Activated CD4-positive, alpha-beta T cell treated with anti-CD3 and anti-CD28 coated beads, Interleukin-2, amount 10 ng/mL, durations not matched to agents 7 days and 5 days (primary cell): ENCODE results near the gene ARHGAP22. TPM values are rescaled to one million over a fixed set of nuclear protein-coding genes. Genes with fewer than 3 reads are reported as not detected.
"Not testable (repeated sequence)": the region's sequence is repeated elsewhere in the genome, so short reads cannot be mapped to it uniquely, and the experiment has no call there.

Source experiments
- CTCF ChIA-PET: fragments of 350-600 bp; sonication (Branson Sonifier 250); formaldehyde crosslinking; loops from one replicate; lab custom pipeline; 2021; ENCODE audit warnings: antibody characterized with exemption; lab: Charles Lee
- POLR2A ChIA-PET: fragments of 350-600 bp; sonication (Branson Sonifier 250); formaldehyde crosslinking; loops from one replicate; lab custom pipeline; 2021; ENCODE audit warnings: antibody characterized with exemption; lab: Charles Lee
- DNase-seq: peaks from one replicate; pipeline ENCODE4 v3.0.0-alpha.2; 2020
- H3K27ac Mint-ChIP-seq: one replicate; pipeline ENCODE4 v1.8.0; 2021; ENCODE audit warnings: mild to moderate bottlenecking, moderate library complexity, mixed read lengths
- H3K27me3 Mint-ChIP-seq: one replicate; pipeline ENCODE4 v1.8.0; 2021; ENCODE audit warnings: mixed read lengths
- H3K36me3 Mint-ChIP-seq: one replicate; pipeline ENCODE4 v1.8.0; 2021; ENCODE audit warnings: low read depth, mixed read lengths
- H3K4me1 Mint-ChIP-seq: one replicate; pipeline ENCODE4 v1.8.0; 2021; ENCODE audit warnings: mixed read lengths
- H3K4me3 Mint-ChIP-seq: one replicate; pipeline ENCODE4 v1.8.0; 2021; ENCODE audit warnings: mild to moderate bottlenecking, moderate library complexity, mixed read lengths
- H3K9me3 Mint-ChIP-seq: one replicate; pipeline ENCODE4 v1.8.0; 2021; ENCODE audit warnings: mixed read lengths
- total RNA-seq, 2 experiments: library from RNA; stranded (reverse); gene quantifications; one replicate each; pipeline ENCODE4 v1.2.3, GENCODE V29; 2021

The ARHGAP22 gene
- total RNA-seq, 2 experiments from 2014 or later = not detected

DNA sequence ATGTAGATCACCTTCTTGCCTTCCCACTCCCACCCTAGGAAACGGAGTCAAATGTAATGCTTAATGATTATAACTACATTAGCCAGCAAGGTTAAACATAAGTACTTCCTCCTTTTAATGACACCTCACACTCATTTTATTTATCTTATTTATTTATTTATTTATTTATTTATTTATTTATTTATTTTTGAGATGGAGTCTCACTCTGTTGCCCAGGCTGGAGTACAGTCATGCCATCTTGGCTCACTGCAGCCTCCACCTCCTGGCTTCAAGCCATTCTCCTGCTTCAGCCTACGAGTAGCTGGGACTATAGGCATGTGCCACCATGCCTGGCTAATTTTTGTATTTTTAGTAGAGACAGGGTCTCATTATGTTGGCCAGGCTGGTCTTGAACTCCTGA lies 183.0 kb downstream of the ARHGAP22 start:
- H3K4me1 Mint-ChIP-seq, POLR2A ChIA-PET, H3K27me3 Mint-ChIP-seq, H3K9me3 Mint-ChIP-seq, DNase-seq, H3K36me3 Mint-ChIP-seq, H3K27ac Mint-ChIP-seq, CTCF ChIA-PET, H3K4me3 Mint-ChIP-seq: not testable (repeated sequence)

DNA sequence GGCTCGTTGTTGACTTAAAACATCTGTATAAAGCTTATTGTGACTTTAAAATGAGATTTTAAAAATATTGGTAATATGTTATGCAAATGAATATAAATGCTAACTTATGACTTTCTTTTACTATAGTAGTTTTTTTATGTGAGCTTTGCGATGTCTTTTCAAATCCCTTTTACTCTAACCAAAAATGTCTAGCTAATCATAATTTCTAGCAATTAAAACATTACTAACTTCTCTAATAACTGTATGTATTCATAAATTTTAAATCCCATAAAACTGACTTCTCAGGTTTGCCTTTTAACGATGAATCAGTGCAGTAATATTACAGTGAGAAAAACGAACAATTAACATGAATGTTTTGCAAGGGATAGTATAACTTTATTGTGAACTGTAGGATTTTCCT lies 185.2 kb downstream of the ARHGAP22 start:
- Mint-ChIP-seq H3K9me3 (no peaks in the 10 kb centered on the region), H3K4me1 (no peaks in the 10 kb centered on the region), H3K36me3 (no peaks in the 10 kb centered on the region), H3K27me3 (no peaks in the 10 kb centered on the region), H3K4me3 (no peak overlapping the region), H3K27ac (no peak overlapping the region)
- no peak for DNase-seq
- CTCF ChIA-PET = no interaction called here
- POLR2A ChIA-PET = no interaction called here

DNA sequence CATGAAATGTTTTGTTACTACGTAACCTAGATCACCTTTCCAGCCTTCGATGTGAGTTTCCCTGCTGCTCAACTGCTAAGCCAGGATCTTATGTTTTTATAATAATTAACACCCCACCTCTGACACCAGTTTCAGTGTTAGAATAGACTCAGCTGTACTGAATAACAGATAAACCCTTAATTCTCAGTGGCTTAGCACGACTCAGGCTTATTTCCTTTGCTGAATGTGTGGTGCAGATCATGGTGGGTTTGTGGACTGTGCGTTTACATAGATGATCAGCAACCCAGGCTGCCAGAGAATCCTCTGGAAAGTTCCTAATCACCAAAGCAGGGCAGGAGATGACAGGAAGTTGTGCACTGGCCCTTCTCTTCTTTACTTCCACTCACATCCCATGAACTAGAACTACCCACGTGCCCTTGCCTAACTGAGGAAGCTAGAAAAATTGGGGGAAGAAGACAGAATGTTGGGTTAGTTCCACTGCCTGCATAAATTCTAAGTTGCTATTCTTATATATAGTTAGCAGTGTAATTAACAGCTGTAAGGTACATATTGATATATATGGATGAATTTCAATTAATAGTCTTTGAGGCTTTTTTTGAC lies 186.6 kb downstream of the ARHGAP22 start:
- H3K36me3 Mint-ChIP-seq = peaks cover 3% of the 10 kb centered on the region
- H3K27me3 Mint-ChIP-seq = no peaks in the 10 kb centered on the region
- no peak overlapping the region for H3K4me3 Mint-ChIP-seq
- DNase-seq = no peak
- H3K27ac Mint-ChIP-seq = no peak overlapping the region
- ChIA-PET POLR2A (no interaction called here), CTCF (no interaction called here)
- no peaks in the 10 kb centered on the region for H3K4me1 Mint-ChIP-seq
- H3K9me3 Mint-ChIP-seq = no peaks in the 10 kb centered on the region

DNA sequence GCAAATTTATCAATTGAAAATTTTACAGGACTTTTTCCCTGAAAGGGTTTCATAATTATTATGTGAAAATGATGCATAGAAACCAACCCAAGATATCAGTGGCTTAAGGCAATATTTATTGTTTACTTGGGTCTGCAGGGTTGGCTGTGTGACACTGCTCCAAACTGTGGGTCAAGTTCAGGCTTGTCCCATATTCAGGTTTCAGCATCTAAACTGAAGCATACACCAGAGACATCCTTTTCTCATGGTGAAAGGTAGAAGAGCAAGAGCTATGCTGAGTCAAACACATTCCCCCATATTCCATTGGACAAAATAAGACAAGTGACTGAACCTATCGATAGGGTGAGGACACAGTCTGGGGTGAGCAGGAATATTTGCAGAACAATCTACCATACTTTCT lies 187.5 kb downstream of the ARHGAP22 start:
- CTCF ChIA-PET = no interaction called here

DNA sequence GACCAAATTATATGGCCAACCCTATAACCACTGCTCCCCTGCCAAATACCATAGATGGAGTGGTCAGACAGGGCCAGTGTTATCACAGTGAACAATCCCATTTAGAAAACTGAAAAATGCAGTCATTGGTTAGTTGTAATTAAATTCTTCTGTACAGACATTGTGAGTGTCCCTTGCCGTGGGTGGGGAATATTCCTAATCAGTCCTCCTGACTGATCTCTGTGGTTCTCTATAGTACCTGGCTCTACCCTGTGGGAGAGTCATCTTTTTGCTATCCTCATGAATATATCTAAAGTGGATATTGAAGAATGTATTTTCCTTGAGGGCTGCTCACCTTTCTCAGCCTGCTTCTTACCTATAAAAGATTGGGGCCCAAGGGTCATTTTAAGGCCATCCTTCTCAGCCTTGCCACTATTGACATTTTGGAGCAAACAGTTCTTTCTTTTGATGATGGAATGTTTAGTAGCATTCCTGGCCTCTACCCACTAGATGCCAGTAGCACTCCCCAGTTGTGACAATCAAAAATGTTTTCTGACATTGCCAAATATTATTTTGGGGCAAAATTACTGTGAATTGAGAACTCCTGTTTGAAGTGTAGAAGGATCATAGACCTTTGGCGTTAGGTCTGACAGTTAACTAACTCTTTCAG lies 188.2 kb downstream of the ARHGAP22 start:
- no peaks in the 10 kb centered on the region for H3K4me1 Mint-ChIP-seq
- no peak for DNase-seq
- no peak overlapping the region for H3K4me3 Mint-ChIP-seq
- ChIA-PET POLR2A (no interaction called here), CTCF (no interaction called here)
- H3K36me3 Mint-ChIP-seq = peaks cover 18% of the 10 kb centered on the region
- H3K27me3 Mint-ChIP-seq = no peaks in the 10 kb centered on the region
- H3K27ac Mint-ChIP-seq = no peak overlapping the region
- H3K9me3 Mint-ChIP-seq = peaks cover 12% of the 10 kb centered on the region

More for the DNA sequence above, 187.5 kb downstream of the ARHGAP22 start:
- peaks cover 12% of the 10 kb centered on the region for H3K36me3 Mint-ChIP-seq
- POLR2A ChIA-PET = no interaction called here
- DNase-seq = no peak
- no peak overlapping the region for H3K27ac Mint-ChIP-seq
- H3K9me3 Mint-ChIP-seq = peaks cover 9% of the 10 kb centered on the region
- no peaks in the 10 kb centered on the region for H3K4me1 Mint-ChIP-seq
- H3K27me3 Mint-ChIP-seq = no peaks in the 10 kb centered on the region
- no peak overlapping the region for H3K4me3 Mint-ChIP-seq

- ChIA-PET POLR2A (no interaction called here), CTCF (no interaction called here)
- H3K9me3 Mint-ChIP-seq = peaks cover 14% of the 10 kb centered on the region
- H3K4me1 Mint-ChIP-seq = no peaks in the 10 kb centered on the region
- H3K27ac Mint-ChIP-seq = no peak overlapping the region
- H3K4me3 Mint-ChIP-seq = no peak overlapping the region
- H3K36me3 Mint-ChIP-seq = peaks cover 32% of the 10 kb centered on the region
- no peaks in the 10 kb centered on the region for H3K27me3 Mint-ChIP-seq
- DNase-seq = no peak
These were observed 190.1 kb downstream of the ARHGAP22 start for GRCh38 chr10:48414778-48415177.

DNA sequence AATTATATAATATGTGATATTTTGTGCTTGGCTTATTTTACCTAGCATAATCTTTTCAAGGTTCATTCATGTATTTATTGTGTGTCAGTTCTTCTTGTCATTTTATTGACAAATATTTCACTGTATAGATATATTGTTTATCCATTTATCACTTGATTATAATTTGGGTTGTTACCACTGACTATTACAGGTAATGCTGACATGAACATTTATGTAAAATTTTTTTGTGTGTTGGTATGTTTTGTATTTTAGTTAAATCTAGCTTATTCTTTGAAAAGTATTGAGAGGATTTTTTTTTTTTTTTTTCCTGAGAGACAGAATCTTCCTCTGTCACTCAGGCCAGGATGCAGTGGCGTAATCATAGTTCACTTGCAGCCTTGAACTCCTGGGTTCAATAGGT lies 190.7 kb downstream of the ARHGAP22 start:
- H3K27ac Mint-ChIP-seq = no peak overlapping the region
- H3K4me3 Mint-ChIP-seq = no peak overlapping the region
- CTCF ChIA-PET = interaction anchor here (0.6 kb wide), 1 partner anchor 1028 kb away, joined by 3 read pairs; no protein-coding TSS in a partner anchor
- no peaks in the 10 kb centered on the region for H3K27me3 Mint-ChIP-seq
- DNase-seq = no peak
- POLR2A ChIA-PET = no interaction called here
- H3K4me1 Mint-ChIP-seq = no peaks in the 10 kb centered on the region
- peaks cover 14% of the 10 kb centered on the region for H3K9me3 Mint-ChIP-seq
- H3K36me3 Mint-ChIP-seq = peaks cover 33% of the 10 kb centered on the region

DNA sequence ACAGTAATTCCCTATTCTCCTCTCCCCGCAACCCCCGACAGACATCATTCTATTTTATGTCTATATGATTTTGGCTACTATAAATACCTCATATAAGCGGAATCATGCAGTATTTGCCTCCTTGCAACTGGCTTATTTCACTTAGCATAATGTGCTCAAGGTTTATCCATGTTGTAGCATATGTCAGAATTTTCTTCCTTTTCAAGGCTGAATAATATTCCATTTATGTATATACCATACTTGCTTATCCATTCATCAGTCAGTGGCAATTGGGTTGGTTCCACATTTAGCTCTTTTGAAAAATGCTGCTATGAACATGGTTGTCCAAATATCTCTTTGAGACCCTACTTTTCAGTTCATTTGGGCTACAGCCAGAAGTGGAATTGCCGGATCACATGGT lies 191.9 kb downstream of the ARHGAP22 start:
- H3K4me3 Mint-ChIP-seq = no peak overlapping the region
- H3K27me3 Mint-ChIP-seq = no peaks in the 10 kb centered on the region
- H3K4me1 Mint-ChIP-seq = no peaks in the 10 kb centered on the region
- peaks cover 14% of the 10 kb centered on the region for H3K9me3 Mint-ChIP-seq
- CTCF ChIA-PET = no interaction called here
- POLR2A ChIA-PET = no interaction called here
- DNase-seq = no peak
- peaks cover 33% of the 10 kb centered on the region for H3K36me3 Mint-ChIP-seq
- no peak overlapping the region for H3K27ac Mint-ChIP-seq

DNA sequence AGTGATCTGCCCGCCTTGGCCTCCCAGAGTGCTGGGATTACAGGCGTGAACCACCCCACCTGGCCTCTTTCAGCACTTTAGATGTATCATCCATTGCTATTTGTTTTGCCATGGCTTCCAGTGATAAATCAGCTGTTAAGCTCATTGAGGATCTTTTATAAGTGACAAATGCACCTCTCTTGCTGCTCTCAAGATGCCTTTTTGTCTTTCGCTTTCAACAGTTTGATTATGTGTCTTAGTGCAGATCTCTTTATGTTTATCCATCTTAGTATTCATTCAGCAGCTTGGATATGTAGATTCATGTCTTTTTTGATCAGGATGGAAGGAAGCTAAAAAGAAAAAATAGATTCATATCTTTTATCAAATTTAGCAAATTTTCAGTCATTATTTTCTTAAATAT lies 192.8 kb downstream of the ARHGAP22 start:
- CTCF ChIA-PET = no interaction called here
- peaks cover 14% of the 10 kb centered on the region for H3K9me3 Mint-ChIP-seq

GRCh38 chr10:48411510-48411909 lies 193.4 kb downstream of the ARHGAP22 start:
- DNase-seq = no peak
- H3K27ac Mint-ChIP-seq = no peak overlapping the region
- no peak overlapping the region for H3K4me3 Mint-ChIP-seq
- peaks cover 14% of the 10 kb centered on the region for H3K9me3 Mint-ChIP-seq
- CTCF ChIA-PET = no interaction called here
- POLR2A ChIA-PET = no interaction called here
- H3K27me3 Mint-ChIP-seq = no peaks in the 10 kb centered on the region
- peaks cover 33% of the 10 kb centered on the region for H3K36me3 Mint-ChIP-seq
- H3K4me1 Mint-ChIP-seq = no peaks in the 10 kb centered on the region

More for the DNA sequence above, 192.8 kb downstream of the ARHGAP22 start:
- POLR2A ChIA-PET = no interaction called here
- H3K4me1 Mint-ChIP-seq = no peaks in the 10 kb centered on the region
- no peak for DNase-seq
- H3K4me3 Mint-ChIP-seq = no peak overlapping the region
- H3K27me3 Mint-ChIP-seq = no peaks in the 10 kb centered on the region
- H3K36me3 Mint-ChIP-seq = peaks cover 33% of the 10 kb centered on the region
- no peak overlapping the region for H3K27ac Mint-ChIP-seq

DNA sequence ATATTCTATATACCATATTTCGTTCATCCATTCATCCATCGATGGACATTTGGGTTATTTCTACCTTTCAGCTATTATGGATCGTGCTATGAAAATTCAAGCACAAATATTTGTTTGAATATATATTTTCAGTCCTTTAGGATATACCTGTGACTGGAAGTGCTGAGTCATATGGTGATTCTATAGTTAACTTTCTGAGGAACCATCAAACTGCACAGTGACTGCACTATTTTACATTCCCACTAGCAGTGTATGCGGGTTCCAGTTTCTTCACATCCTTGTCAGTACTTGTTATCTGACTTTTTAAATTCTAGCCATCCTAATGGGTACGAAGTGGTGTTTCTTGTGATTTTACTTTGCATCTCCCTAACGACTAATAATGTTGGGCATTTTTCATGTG lies 194.4 kb downstream of the ARHGAP22 start:
- DNase-seq = no peak
- no peaks in the 10 kb centered on the region for H3K4me1 Mint-ChIP-seq
- ChIA-PET POLR2A (no interaction called here), CTCF (no interaction called here)
- no peak overlapping the region for H3K27ac Mint-ChIP-seq
- no peaks in the 10 kb centered on the region for H3K27me3 Mint-ChIP-seq
- H3K4me3 Mint-ChIP-seq = no peak overlapping the region
- H3K36me3 Mint-ChIP-seq = peaks cover 35% of the 10 kb centered on the region
- H3K9me3 Mint-ChIP-seq = peaks cover 14% of the 10 kb centered on the region

DNA sequence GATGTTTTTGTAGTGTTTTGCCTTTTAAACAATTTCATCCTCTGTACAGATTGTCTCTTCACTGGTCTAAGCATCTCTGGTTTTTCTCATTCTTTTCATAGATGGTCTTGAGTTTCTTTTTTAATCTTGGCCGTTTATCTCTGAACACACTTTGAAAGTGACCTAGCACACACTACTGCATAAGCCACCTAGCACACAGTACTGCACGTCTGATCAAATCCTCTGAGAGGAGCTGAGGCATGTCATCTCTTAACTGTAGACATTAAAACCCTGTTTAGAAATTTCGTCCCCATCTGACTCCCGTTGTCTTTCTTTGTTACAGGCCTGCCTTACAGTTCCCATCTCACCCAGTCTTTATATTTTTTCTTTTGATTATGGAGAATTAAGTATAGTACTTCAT lies 198.2 kb downstream of the ARHGAP22 start:
- Mint-ChIP-seq H3K27me3 (no peaks in the 10 kb centered on the region), H3K9me3 (peaks cover 2% of the 10 kb centered on the region), H3K36me3 (peaks cover 22% of the 10 kb centered on the region), H3K4me3 (no peak overlapping the region), H3K4me1 (no peaks in the 10 kb centered on the region), H3K27ac (no peak overlapping the region)
- DNase-seq = no peak
- CTCF ChIA-PET = interaction anchor here (2.5 kb wide), 1 partner anchor 18 kb away, joined by 7 read pairs; no protein-coding TSS in a partner anchor
- POLR2A ChIA-PET = no interaction called here

DNA sequence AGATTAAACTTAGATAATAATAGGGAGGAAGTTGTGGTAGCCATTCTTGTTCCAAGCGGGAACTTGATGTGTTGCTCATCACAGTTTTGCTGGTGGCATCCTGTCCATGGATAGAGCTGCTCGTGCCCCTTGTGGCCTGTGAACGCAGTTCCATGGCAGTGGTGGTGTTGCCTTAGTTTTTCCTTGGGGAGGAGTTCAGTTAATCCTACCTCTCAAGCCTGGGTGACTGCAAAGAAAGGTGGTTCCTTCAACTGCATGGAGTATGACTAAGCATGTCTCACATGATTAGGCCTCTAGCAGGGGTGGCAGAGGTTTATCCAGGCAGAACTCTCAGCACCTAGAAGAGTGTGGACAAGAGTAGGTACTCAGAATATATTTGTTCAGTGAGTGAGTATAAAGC lies 198.7 kb downstream of the ARHGAP22 start:
- peaks cover 18% of the 10 kb centered on the region for H3K36me3 Mint-ChIP-seq
- ChIA-PET CTCF (interaction anchor here (2.5 kb wide), 1 partner anchor 18 kb away, joined by 7 read pairs; no protein-coding TSS in a partner anchor), POLR2A (no interaction called here)

More for the DNA sequence above, 198.7 kb downstream of the ARHGAP22 start:
- Mint-ChIP-seq H3K27ac (no peak overlapping the region), H3K4me1 (no peaks in the 10 kb centered on the region), H3K4me3 (no peak overlapping the region), H3K9me3 (peaks cover 2% of the 10 kb centered on the region), H3K27me3 (no peaks in the 10 kb centered on the region)
- DNase-seq = no peak
